Posterior cingulate gyrus (tissue), 11 donors: Measurements from ENCODE around the gene DENND4A.
"Not testable (repeated sequence)": the region's sequence is repeated elsewhere in the genome, so short reads cannot be mapped to it uniquely, and the experiment has no call there.

Experiments used
- DNase-seq, 10 donors: peaks; one replicate each; pipeline versions ENCODE4 v3.0.0 to v3.0.0-alpha.2; 2020 to 2021; ENCODE audit warnings: mixed read lengths in 3 of 10
- intact Hi-C: fragments of 100-400 bp; cut with DNase I; formaldehyde crosslinking; loops from one replicate; pipeline ENCODE4 v1.15.1; 2023

Gene DENND4A

GRCh38 chr15:65791335-65792137 is 557 bp downstream of the DENND4A start:
- intact Hi-C loops, result loop anchor here (2.0 to 10.0 kb wide), 3 partner anchors 76 to 607 kb away; partner anchors contain the start of genes CLPX, INTS14 and RAB11A
- peak; percentile 29 to 92 (median 54) for DNase-seq

GRCh38 chr15:65790694-65791334 is 1.3 kb downstream of the DENND4A start:
- no peak for DNase-seq
- intact Hi-C loops, result loop anchor here (5.0 to 10.0 kb wide), 2 partner anchors 76 to 606 kb away; partner anchors contain the start of genes CLPX and RAB11A

- intact Hi-C loops, result loop anchor here (5.0 to 10.0 kb wide), 2 partner anchors 77 to 605 kb away; partner anchors contain the start of genes CLPX and RAB11A
- no peak for DNase-seq
These were observed 2.2 kb downstream of the DENND4A start for GRCh38 chr15:65789759-65790425.

- DNase-seq, result no peak
- intact Hi-C loops, result no loop called here
These were observed 3.0 kb downstream of the DENND4A start for GRCh38 chr15:65789105-65789504.

- DNase-seq, result no peak
- intact Hi-C loops, result no loop called here
These were observed 4.8 kb downstream of the DENND4A start for GRCh38 chr15:65787260-65787659.

GRCh38 chr15:65785151-65785550 is 6.9 kb downstream of the DENND4A start:
- intact Hi-C loops, result no loop called here
- no peak for DNase-seq

- intact Hi-C loops, result no loop called here
- no peak for DNase-seq
These were observed 8.2 kb downstream of the DENND4A start for GRCh38 chr15:65783872-65784271.

- intact Hi-C loops, result no loop called here
- DNase-seq, result no peak
These were observed 10.0 kb downstream of the DENND4A start for GRCh38 chr15:65782096-65782495.

GRCh38 chr15:65778701-65779100 is 13.4 kb downstream of the DENND4A start:
- intact Hi-C loops, DNase-seq: not testable (repeated sequence)

GRCh38 chr15:65778269-65778668 is 13.8 kb downstream of the DENND4A start:
- no peak for DNase-seq
- intact Hi-C loops, result no loop called here

- intact Hi-C loops, result no loop called here
- no peak for DNase-seq
These were observed 14.2 kb downstream of the DENND4A start for GRCh38 chr15:65777843-65778242.

- intact Hi-C loops, result no loop called here
- no peak for DNase-seq
These were observed 15.0 kb downstream of the DENND4A start for GRCh38 chr15:65777053-65777452.

GRCh38 chr15:65773386-65774111 is 18.5 kb downstream of the DENND4A start:
- no peak for DNase-seq
- intact Hi-C loops, result no loop called here

- intact Hi-C loops, result no loop called here
- DNase-seq, result no peak
These were observed 19.2 kb downstream of the DENND4A start for GRCh38 chr15:65772930-65773329.

GRCh38 chr15:65771870-65772269 is 20.2 kb downstream of the DENND4A start:
- intact Hi-C loops, result no loop called here
- no peak for DNase-seq

- DNase-seq, result no peak
- intact Hi-C loops, result no loop called here
These were observed 22.6 kb downstream of the DENND4A start for GRCh38 chr15:65769482-65769881.

- no peak for DNase-seq
- intact Hi-C loops, result no loop called here
These were observed 24.2 kb downstream of the DENND4A start for GRCh38 chr15:65767895-65768294.

GRCh38 chr15:65767264-65767595 is 24.9 kb downstream of the DENND4A start:
- no peak for DNase-seq
- intact Hi-C loops, result no loop called here

GRCh38 chr15:65766422-65767263 is 25.4 kb downstream of the DENND4A start:
- intact Hi-C loops, result no loop called here
- DNase-seq, result no peak

- intact Hi-C loops, result no loop called here
These were observed 27.0 kb downstream of the DENND4A start for GRCh38 chr15:65765106-65765505.

More at GRCh38 chr15:65765106-65765505, 27.0 kb downstream of the DENND4A start:
- no peak for DNase-seq
